ENCODE measurements around the gene AGO3.

AGO3 gene

GRCh38 chr1:36096500-36097432 lies 165.9 kb downstream of the AGO3 start:
- DNase-seq (ENCODE audit: low spot score), result no peak

- DNase-seq (ENCODE audit: low spot score), result no peak
These were observed 167.0 kb downstream of the AGO3 start for GRCh38 chr1:36097693-36098585.

GRCh38 chr1:36098650-36099365 lies 167.9 kb downstream of the AGO3 start:
- DNase-seq (ENCODE audit: low spot score), result no peak

DNA sequence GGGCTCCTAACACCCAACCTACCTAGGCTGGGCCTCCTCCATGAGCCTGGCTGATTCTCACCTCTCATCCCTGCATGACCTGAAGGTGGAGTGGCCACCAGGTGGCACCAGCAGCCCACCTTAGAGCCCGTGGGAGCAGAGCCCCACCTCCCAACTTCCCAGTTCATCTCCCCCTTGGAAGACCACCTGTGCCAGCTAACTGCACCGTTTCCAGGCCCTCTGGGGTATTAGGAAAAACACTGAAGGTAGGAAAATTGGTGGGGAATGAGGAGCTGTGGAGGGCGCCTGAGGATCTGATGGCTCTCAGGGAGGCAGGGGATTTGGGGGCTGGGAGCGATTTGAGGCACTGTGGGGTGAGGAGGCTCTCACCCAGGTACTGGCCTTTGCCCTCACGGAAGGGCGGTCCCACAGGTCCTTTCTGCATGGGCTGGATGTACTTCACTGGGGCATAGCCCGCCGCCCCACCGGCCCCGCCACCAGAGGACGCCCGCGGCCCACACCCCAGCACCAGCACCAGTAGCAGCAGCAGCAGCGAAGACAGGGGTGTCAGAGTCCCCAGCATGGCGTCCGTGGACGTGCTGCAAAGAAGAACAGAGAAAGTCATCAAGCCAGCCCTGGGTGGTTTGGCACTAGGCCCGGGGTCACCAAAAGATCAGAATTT lies 168.9 kb downstream of the AGO3 start:
- DNase-seq (ENCODE audit: low spot score), result peak; percentile 76

DNA sequence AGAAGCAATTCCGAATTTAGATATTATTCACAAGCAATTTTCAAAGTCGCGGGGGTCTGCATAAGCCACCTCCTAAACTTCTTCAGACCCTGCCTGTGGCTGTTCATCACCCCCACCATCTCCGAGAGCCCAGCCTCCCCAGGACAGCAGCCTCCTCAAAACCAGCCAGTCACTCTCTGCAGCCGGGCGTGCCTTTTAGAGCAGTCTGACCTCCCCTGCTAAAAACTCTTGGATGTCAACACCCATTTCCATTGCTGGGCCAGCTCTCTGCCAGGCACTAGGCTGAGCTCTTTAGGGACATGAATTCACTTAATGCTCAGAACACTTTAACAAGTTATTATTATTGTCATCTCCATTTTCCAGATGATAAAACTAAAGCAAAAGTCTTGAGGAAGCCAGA lies 169.5 kb downstream of the AGO3 start:
- DNase-seq (ENCODE audit: low spot score), result no peak

DNA sequence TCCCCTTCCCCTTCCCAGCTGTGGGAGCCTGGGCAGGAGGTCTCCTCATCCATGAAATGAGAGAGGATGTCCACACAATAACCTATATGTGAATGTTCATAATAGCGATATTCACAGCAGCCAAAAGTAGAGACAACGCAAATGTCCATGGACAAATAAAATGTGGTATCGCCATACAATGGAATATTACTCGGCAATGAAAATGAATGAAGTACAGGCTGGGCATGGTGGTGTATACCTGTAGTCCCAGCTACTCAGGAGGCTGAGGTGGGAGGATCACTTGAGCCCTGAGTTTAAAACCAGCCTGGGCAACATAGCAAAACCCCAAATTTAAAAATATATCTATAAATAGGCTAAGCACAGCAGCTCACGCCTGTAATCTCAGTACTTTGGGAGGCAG lies 170.6 kb downstream of the AGO3 start:
- DNase-seq (ENCODE audit: low spot score), result no peak

DNA sequence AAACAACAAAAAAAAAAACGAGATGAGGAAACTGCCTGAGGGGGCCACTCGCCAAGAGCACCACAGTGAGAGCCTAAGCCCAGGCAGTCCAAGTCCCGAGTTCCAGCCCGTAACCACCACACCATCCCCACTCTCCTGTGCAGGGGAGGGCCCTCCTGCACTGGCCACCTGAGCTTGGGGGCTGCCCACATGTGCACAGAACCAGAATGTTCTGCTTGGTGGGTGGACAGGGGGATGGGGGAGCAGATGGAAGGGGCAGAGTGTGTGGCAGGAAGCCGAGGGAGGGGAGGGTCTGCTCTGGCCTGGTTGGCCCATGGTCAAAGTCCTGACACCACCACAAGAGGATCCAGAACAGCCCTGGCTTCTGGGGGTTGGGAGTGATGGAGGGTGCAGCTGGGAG lies 175.4 kb downstream of the AGO3 start:
- no peak for DNase-seq (ENCODE audit: low spot score)

- DNase-seq (ENCODE audit: low spot score), result no peak
These were observed 176.5 kb downstream of the AGO3 start for GRCh38 chr1:36107394-36107793.

- no peak for DNase-seq (ENCODE audit: low spot score)
These were observed 177.4 kb downstream of the AGO3 start for GRCh38 chr1:36108314-36108713.

GRCh38 chr1:36109041-36109679 lies 178.3 kb downstream of the AGO3 start:
- peak; percentile 21 for DNase-seq (ENCODE audit: low spot score)

DNA sequence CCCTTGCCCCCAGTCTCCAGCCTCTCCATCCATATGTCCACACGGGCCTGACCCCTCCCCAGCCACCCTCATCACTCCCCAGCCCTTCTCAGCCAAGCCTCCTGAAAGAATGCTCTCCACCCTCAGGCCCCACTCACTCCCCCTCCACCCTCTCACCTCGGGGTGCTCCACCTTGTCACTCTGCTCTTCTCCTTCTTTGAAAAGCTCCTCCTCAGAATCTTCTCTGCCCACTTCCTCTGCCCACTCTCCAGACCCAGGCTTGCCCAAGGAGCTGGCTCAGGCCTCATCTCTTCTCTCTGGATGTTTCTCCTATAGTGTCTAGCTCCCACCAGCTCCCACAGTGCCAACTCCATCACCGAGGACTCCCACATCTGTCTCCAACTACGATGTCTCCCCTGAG lies 180.2 kb downstream of the AGO3 start:
- DNase-seq (ENCODE audit: low spot score), result no peak

- DNase-seq (ENCODE audit: low spot score), result no peak
These were observed 181.9 kb downstream of the AGO3 start for GRCh38 chr1:36112823-36113222.

GRCh38 chr1:36114371-36114770 lies 183.5 kb downstream of the AGO3 start:
- no peak for DNase-seq (ENCODE audit: low spot score)

DNA sequence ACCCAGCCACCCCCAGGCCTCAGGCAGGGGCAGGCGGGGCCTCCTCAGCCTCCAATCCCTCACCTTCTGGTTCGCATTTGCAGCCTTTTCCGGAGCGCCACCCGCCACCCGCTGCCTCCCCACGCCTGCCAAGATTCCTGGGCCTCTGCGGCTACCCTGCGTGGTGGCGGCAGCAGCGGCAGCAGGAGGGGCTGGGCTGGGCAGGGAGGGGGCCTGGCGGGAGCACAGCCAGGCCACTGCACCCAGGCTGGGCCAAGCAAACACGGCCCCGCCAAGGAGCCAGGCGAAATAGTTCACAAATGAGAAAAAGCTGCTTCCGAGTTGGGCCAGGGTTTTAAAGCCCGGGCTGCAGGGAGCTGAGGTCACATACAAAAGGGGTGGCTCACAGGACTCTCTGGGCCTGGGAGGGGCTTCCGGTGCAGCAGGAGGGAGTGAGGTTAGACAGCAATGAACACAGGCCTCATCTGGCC lies 184.3 kb downstream of the AGO3 start:
- no peak for DNase-seq (ENCODE audit: low spot score)

DNA sequence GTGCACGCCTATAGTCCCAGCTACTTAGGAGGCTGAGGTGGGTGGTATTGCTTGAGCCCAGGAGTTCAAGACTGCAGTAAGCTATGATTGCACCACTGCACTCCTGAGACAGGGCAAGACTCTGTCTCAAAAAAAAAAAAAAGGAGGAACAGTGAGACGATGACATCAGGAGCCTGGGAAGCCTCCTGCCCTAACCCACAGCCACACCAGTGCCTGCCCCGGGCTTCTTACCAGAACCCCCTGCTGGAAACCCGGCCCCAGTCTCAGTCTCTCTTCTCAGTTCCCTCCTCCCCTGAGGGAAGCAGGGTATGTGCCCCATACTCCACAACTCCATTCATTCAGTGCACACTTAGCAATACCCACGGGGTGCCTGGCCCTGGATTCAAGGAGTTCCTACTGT lies 185.0 kb downstream of the AGO3 start:
- no peak for DNase-seq (ENCODE audit: low spot score)

DNA sequence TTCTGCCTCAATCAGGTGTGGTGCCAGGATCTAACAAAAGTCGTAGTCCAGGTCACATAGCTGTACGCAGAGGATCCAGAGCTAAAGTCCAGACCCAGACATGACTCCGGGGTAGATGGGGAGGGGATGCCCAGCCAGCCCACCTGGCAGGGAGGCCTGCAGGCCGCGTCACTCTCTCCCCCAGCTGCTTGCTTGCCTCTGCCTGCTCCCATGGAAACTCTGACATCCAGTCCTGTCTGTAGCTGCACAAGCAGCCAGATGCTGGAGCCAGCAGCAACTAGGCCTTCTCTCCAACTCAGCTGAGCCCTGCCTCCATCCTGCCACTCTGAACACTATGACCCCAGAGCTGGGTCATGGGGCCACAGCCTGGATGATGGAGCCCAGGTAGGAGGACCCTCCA lies 186.0 kb downstream of the AGO3 start:
- no peak for DNase-seq (ENCODE audit: low spot score)

GRCh38 chr1:36118447-36119204 lies 187.7 kb downstream of the AGO3 start:
- DNase-seq (ENCODE audit: low spot score), result no peak

GRCh38 chr1:36119456-36119855 lies 188.6 kb downstream of the AGO3 start:
- no peak for DNase-seq (ENCODE audit: low spot score)
